Measurements from ENCODE around the gene CACNA2D4. TPM values are rescaled to one million over a fixed set of nuclear protein-coding genes. Genes with fewer than 3 reads are reported as not detected.
"Not testable (repeated sequence)": the region's sequence is repeated elsewhere in the genome, so short reads cannot be mapped to it uniquely, and the experiment has no call there.

Gene CACNA2D4
- total RNA-seq, 4 donors from 2014 or later, result 0.27 to 3.1 (median 0.92) TPM

DNA sequence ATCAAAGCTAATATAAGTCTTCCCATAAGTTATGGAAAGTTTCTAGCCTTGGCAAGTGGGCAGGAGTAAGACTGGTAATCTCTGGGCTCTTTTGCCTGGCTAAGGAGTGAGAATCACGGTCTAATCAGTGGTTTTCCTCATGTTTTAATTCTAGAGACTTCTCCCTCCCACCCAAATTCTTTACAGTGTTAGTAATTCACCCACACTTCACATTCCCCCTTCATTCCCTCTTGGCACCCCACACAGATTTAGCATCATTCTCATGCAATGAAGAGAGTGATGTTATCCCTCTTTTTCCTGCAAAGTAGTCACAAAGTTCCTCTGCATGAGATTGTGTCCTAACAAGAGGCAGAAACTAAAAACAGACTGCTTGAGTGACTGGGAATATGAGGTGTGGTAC lies 28.6 kb upstream of the CACNA2D4 start:
- intact Hi-C loops (cut with DNase I), result loop anchor here (10.0 kb wide), 1 partner anchor 98 kb away; no protein-coding TSS in a partner anchor
- Histone ChIP-seq H3K27me3 (no peaks in the 10 kb centered on the region), H3K36me3 (peaks cover 0 to 65% (median 15%) of the 10 kb centered on the region in 3 donors), H3K4me3 (no peak overlapping the region), H3K4me1 (peaks cover 9 to 27% (median 20%) of the 10 kb centered on the region in 3 donors), H3K9me3 (no peaks in the 10 kb centered on the region), H3K27ac (no peak overlapping the region)
- WGBS, 2 donors, result 0 to 14% methylated on average over 1 of the region's 1 CpG
- no peak for DNase-seq
- no peak for TF ChIP-seq POLR2A (IDR thresholded peaks at IDR 0.05)
- TF ChIP-seq, protein P1, sequence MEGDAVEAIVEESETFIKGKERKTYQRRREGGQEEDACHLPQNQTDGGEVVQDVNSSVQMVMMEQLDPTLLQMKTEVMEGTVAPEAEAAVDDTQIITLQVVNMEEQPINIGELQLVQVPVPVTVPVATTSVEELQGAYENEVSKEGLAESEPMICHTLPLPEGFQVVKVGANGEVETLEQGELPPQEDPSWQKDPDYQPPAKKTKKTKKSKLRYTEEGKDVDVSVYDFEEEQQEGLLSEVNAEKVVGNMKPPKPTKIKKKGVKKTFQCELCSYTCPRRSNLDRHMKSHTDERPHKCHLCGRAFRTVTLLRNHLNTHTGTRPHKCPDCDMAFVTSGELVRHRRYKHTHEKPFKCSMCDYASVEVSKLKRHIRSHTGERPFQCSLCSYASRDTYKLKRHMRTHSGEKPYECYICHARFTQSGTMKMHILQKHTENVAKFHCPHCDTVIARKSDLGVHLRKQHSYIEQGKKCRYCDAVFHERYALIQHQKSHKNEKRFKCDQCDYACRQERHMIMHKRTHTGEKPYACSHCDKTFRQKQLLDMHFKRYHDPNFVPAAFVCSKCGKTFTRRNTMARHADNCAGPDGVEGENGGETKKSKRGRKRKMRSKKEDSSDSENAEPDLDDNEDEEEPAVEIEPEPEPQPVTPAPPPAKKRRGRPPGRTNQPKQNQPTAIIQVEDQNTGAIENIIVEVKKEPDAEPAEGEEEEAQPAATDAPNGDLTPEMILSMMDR (IDR thresholded peaks at IDR 0.05), result no peak

DNA sequence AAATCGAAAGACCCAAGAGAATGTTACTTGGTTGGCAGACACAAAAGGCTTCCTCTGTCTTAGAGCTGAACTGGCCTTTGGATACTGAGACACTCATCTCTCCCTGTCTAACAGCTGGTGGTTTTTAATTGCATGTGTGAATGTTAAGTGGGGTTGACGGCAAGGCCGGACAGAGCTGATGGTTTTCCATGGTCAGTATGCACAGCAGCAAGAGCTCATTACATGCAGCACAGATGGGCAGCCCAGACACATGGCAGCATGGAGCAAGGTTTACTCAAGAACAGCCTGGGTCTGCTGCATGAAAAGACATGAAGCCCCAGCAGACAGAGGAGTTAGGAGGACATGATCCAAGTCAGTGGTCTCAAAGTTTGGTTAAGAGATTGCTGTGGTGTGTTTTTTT lies 27.8 kb upstream of the CACNA2D4 start:
- Histone ChIP-seq H3K27me3 (no peaks in the 10 kb centered on the region), H3K36me3 (peaks cover 0 to 63% (median 15%) of the 10 kb centered on the region in 3 donors), H3K4me1 (peaks cover 9 to 27% (median 20%) of the 10 kb centered on the region in 3 donors), H3K4me3 (no peak overlapping the region), H3K27ac (no peak overlapping the region), H3K9me3 (no peaks in the 10 kb centered on the region)
- intact Hi-C loops (cut with DNase I), result loop anchor here (10.0 kb wide), 1 partner anchor 99 kb away; no protein-coding TSS in a partner anchor
- DNase-seq, result no peak
- no peak for TF ChIP-seq POLR2A (IDR thresholded peaks at IDR 0.05)
- TF ChIP-seq, protein P1 (IDR thresholded peaks at IDR 0.05), result no peak
- 68 to 86% methylated on average over 3 of the region's 3 CpGs for WGBS, 2 donors

GRCh38 chr12:1945502-1945901 lies 27.1 kb upstream of the CACNA2D4 start:
- peaks cover 0 to 64% (median 15%) of the 10 kb centered on the region in 3 donors for H3K36me3 ChIP-seq
- intact Hi-C loops (cut with DNase I), result loop anchor here (10.0 kb wide), 1 partner anchor 99 kb away; no protein-coding TSS in a partner anchor
- WGBS, 2 donors, result 94 to 97% methylated on average over 5 of the region's 5 CpGs

DNA sequence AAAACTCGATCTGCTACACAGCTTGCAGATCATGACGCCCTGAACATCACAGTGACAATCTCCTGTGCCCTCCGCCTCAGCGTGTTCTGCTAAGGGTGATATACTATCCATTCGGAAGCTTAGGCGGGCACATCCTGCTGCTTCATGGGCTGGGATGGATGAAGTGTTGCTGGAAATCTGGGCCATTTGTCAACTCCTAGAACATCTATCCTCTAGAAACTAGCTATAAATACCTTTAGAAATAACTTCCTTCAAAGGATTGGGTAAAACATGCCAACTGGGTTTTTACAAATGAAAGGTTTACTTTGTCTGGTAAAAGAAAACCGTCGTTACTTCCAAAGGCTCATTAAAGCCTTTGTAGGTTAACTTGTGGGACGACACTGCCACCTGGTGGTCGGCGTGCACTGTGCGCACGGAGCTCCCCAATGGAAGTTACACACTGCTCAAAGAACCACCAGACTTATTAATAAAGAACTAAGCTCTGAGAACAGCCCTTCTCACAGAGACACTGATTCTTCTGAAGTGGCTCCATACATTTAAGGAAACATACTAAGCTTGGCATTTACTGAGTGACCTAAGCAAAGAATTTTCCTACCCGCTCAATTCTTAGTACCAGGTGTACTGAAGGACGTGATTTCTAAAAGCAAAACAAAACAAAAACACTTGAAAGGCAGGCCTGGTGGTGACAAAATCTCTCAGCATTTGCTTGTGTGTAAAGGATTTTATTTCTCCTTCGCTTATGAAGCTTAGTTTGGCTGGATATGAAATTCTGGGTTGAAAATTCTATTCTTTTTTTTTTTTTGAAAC lies 21.6 kb upstream of the CACNA2D4 start:
- Histone ChIP-seq H3K27ac (peak overlapping the region in 3 of 4 donors; percentile 4 to 57 (median 47)), H3K4me3 (peak overlapping the region in 1 of 4 donors; percentile 13), H3K36me3 (peaks cover 0 to 42% (median 0%) of the 10 kb centered on the region in 3 donors), H3K4me1 (peaks cover 5 to 23% (median 7%) of the 10 kb centered on the region in 3 donors), H3K9me3 (no peaks in the 10 kb centered on the region), H3K27me3 (no peaks in the 10 kb centered on the region)
- TF ChIP-seq, protein P1 (IDR thresholded peaks at IDR 0.05), result peak; percentile 84 to 98 (median 96)
- no peak for TF ChIP-seq POLR2A (IDR thresholded peaks at IDR 0.05)
- no peak for DNase-seq
- 30 to 35% methylated on average over 15 to 16 of the region's 16 CpGs for WGBS, 2 donors
- intact Hi-C loops (cut with DNase I), result loop anchor here (5.0 to 10.0 kb wide), 3 partner anchors 105 to 295 kb away; no protein-coding TSS in a partner anchor

More at GRCh38 chr12:1945502-1945901, 27.1 kb upstream of the CACNA2D4 start:
- not testable (repeated sequence) for H3K9me3 ChIP-seq, H3K27me3 ChIP-seq, H3K27ac ChIP-seq, H3K4me3 ChIP-seq, DNase-seq
- peaks cover 9 to 22% (median 17%) of the 10 kb centered on the region in 3 donors for H3K4me1 ChIP-seq

DNA sequence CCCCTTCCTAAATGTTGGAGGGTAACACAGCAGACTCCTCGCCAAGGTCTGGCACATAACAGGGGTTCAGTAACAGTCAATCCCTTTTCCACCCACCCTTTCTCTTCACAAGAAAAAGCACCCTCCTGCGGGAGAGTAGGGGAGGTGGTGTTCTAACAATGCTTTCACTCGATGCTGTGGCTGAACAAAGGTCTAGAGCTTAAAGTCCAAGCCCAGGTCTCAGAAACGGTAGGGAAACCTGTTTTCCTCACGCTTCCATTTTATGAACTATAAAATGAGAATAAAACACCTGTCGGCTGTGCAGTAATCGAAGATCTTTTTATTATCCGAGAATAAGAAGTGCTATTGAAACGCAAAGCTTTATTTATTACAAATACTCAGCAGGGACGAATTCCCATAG lies 20.9 kb upstream of the CACNA2D4 start:
- peak overlapping the region in 3 of 4 donors; percentile 4 to 57 (median 47) for H3K27ac ChIP-seq
- WGBS, 2 donors, result 73 to 77% methylated on average over 10 of the region's 10 CpGs
- H3K36me3 ChIP-seq, result peaks cover 0 to 37% (median 0%) of the 10 kb centered on the region in 3 donors
- no peaks in the 10 kb centered on the region for H3K9me3 ChIP-seq
- DNase-seq, result no peak
- no peaks in the 10 kb centered on the region for H3K27me3 ChIP-seq
- no peak overlapping the region for H3K4me3 ChIP-seq
- H3K4me1 ChIP-seq, result peaks cover 5 to 23% (median 7%) of the 10 kb centered on the region in 3 donors
- intact Hi-C loops (cut with DNase I), result loop anchor here (5.0 to 10.0 kb wide), 2 partner anchors 142 to 295 kb away; no protein-coding TSS in a partner anchor
- no peak for TF ChIP-seq POLR2A (IDR thresholded peaks at IDR 0.05)
- TF ChIP-seq, protein P1 (IDR thresholded peaks at IDR 0.05), result no peak
